ENCODE results near the gene ACER1.
"Not testable (repeated sequence)": the region's sequence is repeated elsewhere in the genome, so short reads cannot be mapped to it uniquely, and the experiment has no call there.

Gene ACER1, protein sequence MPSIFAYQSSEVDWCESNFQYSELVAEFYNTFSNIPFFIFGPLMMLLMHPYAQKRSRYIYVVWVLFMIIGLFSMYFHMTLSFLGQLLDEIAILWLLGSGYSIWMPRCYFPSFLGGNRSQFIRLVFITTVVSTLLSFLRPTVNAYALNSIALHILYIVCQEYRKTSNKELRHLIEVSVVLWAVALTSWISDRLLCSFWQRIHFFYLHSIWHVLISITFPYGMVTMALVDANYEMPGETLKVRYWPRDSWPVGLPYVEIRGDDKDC

DNA sequence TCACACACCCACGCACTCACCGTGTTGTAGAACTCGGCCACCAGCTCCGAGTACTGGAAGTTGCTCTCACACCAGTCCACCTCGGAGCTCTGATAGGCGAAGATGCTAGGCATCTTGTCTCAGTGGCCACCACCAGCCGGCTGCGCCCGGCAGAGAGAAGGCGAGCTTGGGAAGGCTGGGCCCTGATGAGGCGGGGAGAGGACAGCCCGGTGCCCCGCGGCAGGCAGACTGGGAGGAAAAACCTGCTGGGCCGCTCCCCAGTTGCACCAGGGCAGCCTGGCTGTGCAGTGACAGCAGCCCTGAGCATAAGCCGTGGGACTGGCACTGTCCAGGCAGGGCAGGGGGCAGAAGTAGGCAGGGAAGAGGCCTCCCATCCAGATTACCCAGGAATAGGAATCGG is at the start of gene ACER1:
TSS of gene ACER1 (minus strand) at position 174 of the 400 bp plus-strand sequence. CDS start at position 113, 61 bp downstream.
- DNase-seq = no peak
- intact Hi-C loops (cut with DNase I) = no loop called here

DNA sequence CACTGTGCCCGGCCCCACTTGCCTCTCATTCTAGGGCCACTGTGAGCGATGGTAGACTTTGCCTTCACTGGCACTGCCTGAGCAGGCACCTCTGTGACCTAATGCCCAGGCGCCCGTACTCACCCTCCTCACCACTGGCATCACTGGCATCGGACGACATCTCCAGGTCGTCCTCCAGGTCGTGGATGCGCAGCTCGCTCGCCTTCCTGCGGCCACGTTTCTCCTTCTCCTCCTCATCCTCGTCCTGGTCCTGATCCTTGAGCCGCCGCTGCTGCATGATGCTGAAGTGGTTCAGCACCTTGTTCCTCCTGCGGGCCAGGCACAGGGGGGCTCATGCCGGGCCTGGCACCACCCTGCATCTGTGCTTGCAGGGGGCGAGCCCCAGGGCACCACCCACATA is 49.8 kb upstream of the ACER1 start:
- no peak for DNase-seq
- intact Hi-C loops (cut with DNase I) = no loop called here

DNA sequence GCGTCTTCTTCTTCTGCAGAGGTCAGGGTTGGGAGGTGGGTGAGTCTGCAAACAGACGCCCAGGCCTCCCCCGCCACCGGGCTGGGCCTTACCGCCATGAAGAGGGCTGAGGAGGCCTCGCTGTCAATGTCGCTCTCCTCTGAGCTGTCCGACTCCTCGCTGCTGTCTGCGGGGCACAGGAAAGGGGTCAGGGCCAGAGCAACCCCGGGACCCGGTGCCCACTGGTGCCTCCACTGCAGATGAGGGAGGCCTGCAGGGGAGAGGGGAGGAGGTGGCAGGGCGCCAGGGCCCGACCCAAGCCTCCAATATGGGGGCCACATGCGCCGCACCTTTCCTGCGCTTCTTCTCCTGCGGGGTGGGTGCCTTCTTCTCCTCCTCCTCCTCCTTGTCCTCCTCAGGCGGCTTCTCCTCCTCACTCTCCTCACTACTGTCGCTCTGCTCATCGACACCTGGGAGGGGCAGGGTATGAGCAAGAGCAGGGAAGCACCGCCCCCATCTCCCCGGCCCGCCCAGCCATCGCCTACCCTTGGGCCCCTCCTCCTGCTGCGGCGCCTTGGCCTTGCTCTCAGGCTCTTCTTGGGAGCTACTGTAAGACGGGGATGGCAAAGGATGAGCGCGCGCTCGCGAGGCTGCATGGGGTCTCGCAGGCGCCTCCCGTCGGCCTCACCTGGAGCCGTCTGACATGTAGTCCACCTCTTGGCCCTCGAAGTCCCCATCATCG is 47.8 kb upstream of the ACER1 start:
- intact Hi-C loops (cut with DNase I) = no loop called here

DNA sequence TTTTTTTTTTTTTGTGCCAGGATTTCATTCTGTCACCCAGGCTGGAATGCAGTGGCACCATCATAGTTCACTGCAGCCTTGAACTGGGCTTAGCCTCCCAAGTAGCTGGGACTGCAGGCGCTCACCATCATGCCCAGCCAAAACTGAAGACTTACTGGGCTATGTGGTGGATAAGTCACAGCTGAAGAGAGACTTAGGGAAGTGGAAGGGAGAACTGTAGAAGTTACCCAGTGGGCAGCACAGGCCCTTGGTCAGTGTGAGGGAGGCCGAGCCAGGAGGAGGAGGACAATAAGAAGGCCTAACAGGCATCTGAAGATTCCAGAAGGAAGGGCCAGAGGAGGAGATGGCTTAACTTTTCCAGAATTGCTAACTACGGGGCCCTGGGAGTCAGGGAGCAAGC is 46.3 kb upstream of the ACER1 start:
- intact Hi-C loops (cut with DNase I) = no loop called here

More for the DNA sequence above, 47.8 kb upstream of the ACER1 start:
- DNase-seq = peak; percentile 27 to 94 (median 78)

DNA sequence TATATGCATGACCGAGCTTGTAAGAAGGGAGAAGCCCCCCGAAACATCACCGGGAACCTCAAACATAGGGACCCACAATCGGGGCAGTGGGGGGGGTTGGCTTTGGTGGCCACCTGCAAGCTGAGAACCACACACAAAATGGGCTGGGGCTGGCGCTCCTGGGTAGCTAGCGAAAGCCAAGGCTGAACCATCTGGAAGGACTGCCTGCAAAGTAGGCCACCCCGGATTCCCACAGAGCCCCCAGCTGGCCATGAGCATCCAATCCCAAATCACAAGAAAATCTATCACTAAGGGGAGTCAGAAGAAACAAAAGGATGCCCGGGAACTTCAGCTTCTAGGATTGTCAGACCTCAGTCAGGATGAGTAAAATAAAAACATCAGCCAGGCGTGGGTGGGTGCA is 45.1 kb upstream of the ACER1 start:
- intact Hi-C loops (cut with DNase I) = no loop called here
- DNase-seq = no peak

More for the DNA sequence above, 46.3 kb upstream of the ACER1 start:
- no peak for DNase-seq

DNA sequence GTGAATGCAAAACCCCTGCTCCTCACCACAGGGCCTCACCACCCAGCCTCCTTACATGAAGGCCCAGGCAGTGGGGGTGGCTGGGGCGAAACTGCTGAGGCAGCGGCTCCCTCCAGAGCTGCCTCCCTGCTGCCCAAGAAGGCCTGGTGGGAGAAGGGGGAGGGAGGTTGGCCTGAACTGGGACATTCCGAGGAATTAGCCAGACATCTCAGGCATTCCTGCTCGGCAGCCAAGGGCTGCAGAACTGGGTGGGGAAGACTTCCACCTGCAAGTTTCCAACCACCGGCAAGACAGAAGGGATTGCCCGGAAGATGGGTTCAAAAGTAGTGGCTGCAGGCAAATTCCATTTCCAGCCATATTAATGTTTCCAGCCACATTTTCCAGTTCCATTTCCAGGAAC is 44.6 kb upstream of the ACER1 start:
- intact Hi-C loops (cut with DNase I) = no loop called here
- DNase-seq = no peak

DNA sequence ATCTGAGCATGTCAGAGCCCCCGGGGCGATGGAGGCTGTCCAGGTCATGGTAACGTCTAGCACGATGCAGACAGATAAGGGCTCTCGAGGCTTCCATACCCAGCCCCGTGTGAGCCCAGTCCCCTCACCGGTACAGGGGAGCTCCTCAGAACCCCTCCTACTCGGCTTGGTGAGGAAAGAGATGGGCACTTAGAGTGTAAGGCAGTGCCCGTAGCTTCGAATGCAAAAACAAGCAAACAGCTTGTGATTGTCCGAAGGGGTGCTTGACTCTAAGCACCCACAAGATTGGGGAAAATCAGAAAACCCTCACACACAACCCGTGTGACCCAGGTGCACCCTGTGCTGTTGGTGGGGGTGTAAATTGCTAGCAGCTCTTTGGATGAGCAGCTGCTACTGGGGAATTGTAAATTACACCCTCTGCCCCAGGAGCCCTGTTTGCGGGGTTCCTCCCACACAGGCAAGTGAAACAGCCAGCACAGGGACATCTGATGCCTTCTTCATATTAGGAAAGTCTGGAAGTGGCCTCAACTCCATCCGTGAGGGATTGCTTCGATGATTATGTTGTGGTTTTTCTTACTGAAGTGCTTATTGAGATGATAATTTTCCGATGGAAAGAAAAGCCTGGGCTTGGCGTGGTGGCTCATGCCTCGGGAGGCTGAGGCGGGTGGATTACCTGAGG is 43.2 kb upstream of the ACER1 start:
- DNase-seq = peak in 3 of 42 donors; percentile 27 to 44 (median 33)
- intact Hi-C loops (cut with DNase I) = no loop called here

DNA sequence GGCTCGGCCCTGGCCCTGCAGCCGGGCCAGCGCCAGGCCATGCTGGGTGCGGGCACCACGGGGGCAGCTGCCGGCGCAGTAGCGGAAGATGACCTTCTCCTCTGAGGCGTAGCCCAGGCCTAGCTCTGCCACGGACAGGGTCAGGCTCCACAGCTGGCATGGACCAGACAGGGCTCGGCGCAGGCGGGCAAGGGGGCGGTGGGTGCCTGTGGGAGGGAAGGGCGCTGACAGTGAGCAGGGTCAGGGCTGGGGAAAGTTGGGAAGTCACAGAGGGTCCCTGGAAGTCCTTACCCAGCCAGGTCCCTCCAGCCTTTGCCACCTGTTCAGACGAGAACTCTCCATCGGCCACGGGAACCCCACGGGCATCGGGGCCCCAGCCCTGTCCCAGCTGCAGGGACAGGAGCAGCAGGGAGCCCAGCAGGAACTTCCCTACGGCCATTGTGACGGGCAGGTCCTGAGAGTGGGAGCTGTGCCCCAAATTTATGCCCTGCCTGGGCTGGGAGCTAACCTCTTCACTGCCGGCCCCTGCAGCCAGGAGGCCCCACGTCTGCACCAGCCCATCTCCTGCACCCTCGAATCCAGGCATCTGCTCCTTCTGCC is 42.1 kb upstream of the ACER1 start, which contains the start of gene PSPN:
TSS of gene PSPN (minus strand) at position 523 of the 600 bp plus-strand sequence. CDS start at position 439, 84 bp downstream.
- intact Hi-C loops (cut with DNase I) = no loop called here
- DNase-seq = peak in 1 of 42 donors; percentile 27

DNA sequence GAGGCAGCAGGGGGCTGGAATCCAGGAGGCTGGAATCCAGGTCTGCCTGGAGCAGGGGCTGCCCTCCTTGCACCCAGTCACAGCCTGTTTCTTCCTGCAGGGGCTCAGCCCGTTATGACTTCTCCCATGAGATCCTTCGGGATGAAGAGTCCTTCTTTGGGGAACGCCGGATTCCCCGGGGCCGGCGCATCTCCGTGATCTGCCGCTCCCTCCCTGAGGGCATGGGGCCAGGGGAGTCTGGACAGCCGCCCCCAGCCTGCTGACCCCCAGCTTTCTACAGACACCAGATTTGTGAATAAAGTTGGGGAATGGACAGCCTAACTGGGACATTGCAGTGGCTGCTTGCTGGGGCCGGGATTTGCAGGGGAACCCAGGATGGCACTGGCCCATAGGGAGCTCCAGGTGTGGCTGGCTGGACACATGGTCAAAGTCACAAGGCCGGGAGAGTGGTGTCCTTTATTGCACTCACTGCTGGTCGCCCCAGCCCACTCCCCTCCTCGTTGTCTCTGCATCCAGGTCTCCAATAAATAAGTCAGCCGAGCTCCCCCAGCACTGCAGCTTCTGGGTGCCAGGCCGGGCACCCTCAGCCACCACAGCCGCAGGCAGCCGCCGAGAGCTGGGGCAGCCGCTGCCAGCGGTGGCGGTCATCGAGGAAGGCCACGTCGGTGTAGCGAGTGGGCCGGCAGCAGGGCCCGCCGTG is 41.4 kb upstream of the ACER1 start:
- intact Hi-C loops (cut with DNase I) = no loop called here
- DNase-seq = no peak

DNA sequence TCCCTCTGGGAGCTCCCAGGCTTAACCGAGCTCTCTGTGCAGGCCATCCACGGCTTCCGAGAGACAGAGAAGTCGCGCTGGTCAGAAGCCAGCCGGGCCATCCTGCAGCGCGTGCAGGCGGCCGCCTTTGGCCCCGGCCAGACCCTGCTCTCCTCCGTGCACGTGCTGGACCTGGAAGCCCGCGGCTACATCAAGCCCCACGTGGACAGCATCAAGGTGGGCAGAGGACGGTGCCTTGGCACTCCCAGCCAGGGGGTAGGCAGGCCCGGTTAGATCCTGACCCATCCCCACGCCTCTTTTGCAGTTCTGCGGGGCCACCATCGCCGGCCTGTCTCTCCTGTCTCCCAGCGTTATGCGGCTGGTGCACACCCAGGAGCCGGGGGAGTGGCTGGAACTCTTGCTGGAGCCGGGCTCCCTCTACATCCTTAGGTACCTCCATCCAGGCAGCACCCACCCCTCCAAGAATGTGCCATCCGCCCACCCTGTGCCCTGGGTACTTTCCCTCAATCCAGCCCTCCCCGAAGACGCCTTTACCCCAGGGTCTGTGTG is 40.8 kb upstream of the ACER1 start:
- no peak for DNase-seq
- intact Hi-C loops (cut with DNase I) = no loop called here

DNA sequence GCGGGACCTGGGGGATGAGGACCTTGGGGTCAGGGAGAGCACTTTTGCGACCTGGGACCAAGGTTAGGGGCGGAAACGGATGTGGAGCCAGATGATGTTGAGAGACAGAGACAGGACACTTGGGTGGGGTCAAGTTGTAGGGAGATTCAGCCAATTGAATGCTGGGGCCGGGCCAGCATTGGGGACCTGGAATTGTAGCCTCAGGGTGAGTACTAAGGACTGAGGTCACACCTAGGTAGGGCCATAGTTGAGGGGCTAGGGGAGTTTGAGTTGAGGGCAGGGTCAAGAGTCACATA is 40.3 kb upstream of the ACER1 start:
- no peak for DNase-seq
- intact Hi-C loops (cut with DNase I) = no loop called here

DNA sequence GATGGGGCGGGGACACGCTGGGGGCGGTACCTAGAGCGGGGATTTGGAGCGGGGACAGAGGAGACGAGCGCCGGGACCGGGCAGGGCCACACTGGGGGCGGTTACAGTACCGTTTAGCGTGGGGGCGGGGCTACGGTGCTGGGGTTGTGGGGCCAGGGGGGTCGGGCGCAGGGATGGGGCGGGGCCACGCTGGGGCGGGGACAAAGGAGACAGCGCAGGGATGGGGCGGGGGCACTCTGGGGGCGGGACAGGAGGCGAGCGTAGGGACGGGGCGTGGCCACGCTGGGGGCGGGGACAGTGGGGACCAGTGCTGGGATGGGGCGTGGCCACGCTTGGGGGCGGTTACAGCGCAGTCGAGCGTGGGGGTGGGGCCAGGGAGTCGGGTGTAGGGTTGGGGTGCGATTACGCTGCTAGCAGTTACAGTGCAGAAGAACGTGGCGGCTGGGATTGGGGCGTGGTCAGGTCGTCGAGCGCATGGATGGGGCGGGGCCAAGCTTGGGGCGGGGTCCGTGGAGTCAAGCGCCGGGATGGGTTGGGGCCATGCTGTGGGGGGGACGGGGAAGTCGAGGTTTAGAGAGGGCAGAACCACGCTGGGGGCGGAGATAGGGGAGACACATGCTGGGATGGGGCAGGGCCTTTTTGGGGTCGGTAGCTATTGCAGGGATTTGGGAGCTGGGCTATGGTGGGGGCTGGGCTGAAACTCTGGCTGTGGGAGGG is 39.8 kb upstream of the ACER1 start:
- intact Hi-C loops (cut with DNase I) = no loop called here

DNA sequence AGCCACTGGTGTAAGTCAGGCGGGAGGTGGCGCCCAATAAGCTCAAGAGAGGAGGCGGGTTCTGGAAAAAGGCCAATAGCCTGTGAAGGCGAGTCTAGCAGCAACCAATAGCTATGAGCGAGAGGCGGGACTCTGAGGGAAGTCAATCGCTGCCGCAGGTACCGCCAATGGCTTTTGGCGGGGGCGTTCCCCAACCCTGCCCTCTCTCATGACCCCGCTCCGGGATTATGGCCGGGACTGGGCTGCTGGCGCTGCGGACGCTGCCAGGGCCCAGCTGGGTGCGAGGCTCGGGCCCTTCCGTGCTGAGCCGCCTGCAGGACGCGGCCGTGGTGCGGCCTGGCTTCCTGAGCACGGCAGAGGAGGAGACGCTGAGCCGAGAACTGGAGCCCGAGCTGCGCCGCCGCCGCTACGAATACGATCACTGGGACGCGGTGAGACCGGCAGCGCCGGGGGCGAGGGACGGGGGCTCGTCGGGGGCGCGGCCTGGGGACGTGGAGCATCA is 39.2 kb upstream of the ACER1 start, which contains the start of gene ALKBH7:
TSS of gene ALKBH7 (plus strand) at position 201 of the 502 bp plus-strand sequence. CDS start at position 228, 27 bp downstream.
- DNase-seq = peak; percentile 93 to 100 (median 99)
- intact Hi-C loops (cut with DNase I) = no loop called here

More for the DNA sequence above, 39.8 kb upstream of the ACER1 start:
- DNase-seq = peak; percentile 96 to 100 (median 99)

DNA sequence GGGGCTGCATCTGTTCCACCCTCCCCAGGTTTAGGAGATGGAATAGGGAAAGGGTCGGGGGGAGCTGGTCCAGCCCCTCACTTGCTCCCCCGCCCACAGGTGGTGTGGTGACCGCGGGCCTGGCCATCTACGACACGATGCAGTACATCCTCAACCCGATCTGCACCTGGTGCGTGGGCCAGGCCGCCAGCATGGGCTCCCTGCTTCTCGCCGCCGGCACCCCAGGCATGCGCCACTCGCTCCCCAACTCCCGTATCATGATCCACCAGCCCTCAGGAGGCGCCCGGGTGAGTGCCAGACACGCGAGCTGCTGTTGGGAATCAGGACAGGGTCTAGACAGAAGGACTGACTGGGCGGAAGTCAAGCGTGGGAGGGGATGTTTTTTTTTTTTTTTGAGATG is 30.9 kb upstream of the ACER1 start:
- intact Hi-C loops (cut with DNase I) = no loop called here
- no peak for DNase-seq

DNA sequence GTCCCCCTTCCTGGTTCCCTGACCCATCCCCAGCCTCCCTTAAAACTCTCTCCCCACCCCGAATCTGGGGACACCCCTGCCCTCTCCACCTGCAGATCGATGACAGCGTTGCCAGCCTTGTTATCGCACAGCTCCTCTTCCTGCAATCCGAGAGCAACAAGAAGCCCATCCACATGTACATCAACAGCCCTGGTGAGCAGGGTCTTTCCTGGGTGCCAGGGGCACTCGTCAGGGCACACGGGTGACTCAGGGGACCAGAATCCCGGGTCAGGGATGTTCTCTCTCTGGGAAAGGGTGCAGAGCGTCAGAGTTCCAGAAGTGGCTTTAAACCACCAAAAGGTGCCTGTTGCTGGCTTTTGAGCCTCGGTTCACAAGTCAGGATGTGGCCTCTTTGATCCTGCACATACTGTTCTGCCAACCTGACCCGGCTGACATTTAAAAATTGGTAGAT is 29.0 kb upstream of the ACER1 start:
- DNase-seq = peak in 1 of 42 donors; percentile 31
- intact Hi-C loops (cut with DNase I) = no loop called here

DNA sequence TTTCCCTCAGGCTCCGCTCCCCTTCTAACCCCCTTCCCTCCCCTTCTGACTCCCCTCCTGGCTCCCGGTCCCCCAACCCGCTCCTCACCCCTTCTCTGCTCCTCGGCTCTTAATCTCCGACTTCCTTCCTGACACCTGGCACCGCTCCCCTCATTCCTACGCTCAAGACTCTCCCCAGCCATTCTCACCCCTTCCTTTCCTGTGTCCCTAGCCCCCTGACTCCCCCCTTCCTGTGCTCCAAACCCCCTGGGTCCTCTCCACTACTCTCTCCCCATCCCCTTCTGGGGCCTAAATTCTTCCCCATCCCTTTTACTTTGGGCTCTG is 28.6 kb upstream of the ACER1 start:
- intact Hi-C loops (cut with DNase I) = no loop called here
- DNase-seq = peak in 2 of 42 donors; percentile 25 to 36

DNA sequence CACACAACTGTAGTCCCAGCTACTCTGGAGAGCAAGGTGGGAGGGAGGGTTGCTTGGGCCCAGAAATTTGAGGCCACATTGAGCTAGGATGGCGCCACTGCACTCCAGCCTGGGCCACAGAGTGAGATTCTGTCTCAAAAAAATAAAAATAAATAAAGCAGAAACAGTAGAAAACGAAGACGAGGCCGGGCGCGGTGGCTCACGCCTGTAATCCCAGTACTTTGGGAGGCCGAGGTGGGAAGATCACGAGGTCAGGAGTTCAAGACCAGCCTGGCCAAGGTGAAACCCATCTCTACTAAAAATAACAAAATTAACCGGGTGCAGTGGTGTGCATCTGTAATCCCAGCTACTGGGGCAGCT is 27.4 kb upstream of the ACER1 start:
- DNase-seq; intact Hi-C loops (cut with DNase I): not testable (repeated sequence)

DNA sequence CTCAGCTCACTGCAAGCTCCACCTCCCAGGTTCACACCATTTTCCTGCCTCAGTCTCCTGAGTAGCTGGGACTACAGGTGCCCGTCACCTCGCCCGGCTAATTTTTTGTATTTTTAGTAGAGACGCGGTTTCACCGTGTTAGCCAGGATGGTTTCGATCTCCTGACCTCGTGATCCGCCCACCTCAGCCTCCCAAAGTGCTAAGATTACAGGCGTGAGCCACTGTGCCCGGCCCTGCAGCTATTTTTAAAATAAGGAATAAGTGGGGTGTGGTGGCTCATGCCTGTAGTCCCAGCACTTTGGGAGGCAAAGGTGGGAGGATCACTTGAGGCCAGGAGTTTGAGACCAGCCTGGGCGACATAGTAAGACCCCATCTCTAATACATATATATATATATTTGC is 27.0 kb upstream of the ACER1 start:
- DNase-seq; intact Hi-C loops (cut with DNase I): not testable (repeated sequence)

Data from head of caudate nucleus (tissue), 42 donors.